Activated B cell treated with CpG ODN at 0.5 μM for 24 hours (primary cell): Measurements from ENCODE around the gene ETV3. TPM values are rescaled to one million over a fixed set of nuclear protein-coding genes. Genes with fewer than 3 reads are reported as not detected.

Source experiments
- ATAC-seq: fragments of 200-7000 bp; cut with Tn5 transposase; one replicate; pipeline ENCODE4 v1.10.0; 2021; ENCODE audit warnings: low read depth, mild to moderate bottlenecking, moderate library complexity
- CTCF ChIA-PET: fragments of 350-600 bp; sonication (Branson Sonifier 250); formaldehyde crosslinking; loops from one replicate; lab custom pipeline; 2021; ENCODE audit warnings: antibody characterized with exemption; lab: Charles Lee
- POLR2A ChIA-PET: fragments of 350-600 bp; sonication (Branson Sonifier 250); formaldehyde crosslinking; loops from one replicate; lab custom pipeline; 2021; ENCODE audit warnings: antibody characterized with exemption; lab: Charles Lee
- DNase-seq: peaks from one replicate; pipeline ENCODE4 v3.0.0; 2022
- H3K27ac Mint-ChIP-seq: one replicate; pipeline ENCODE4 v1.8.0; 2020; ENCODE audit warnings: mixed read lengths
- H3K27me3 Mint-ChIP-seq: one replicate; pipeline ENCODE4 v1.8.0; 2021; ENCODE audit warnings: mixed read lengths
- H3K36me3 Mint-ChIP-seq: one replicate; pipeline ENCODE4 v1.8.0; 2021; ENCODE audit warnings: low read depth, mixed read lengths
- H3K4me1 Mint-ChIP-seq: one replicate; pipeline ENCODE4 v1.8.0; 2021; ENCODE audit warnings: mixed read lengths
- H3K4me3 Mint-ChIP-seq: one replicate; pipeline ENCODE4 v1.8.0; 2020; ENCODE audit warnings: mild to moderate bottlenecking, mixed read lengths
- H3K9me3 Mint-ChIP-seq: one replicate; pipeline ENCODE4 v1.8.0; 2020; ENCODE audit warnings: mixed read lengths
- CTCF ChIP-seq: fragments of 200-600 bp; IDR thresholded peaks from one replicate; pipeline ENCODE4 v1.8.0; 2022; ENCODE audit warnings: antibody characterized with exemption, mild to moderate bottlenecking
- intact Hi-C: fragments of 100-400 bp; cut with micrococcal nuclease; formaldehyde crosslinking; loops from one replicate; pipeline ENCODE4 v1.15.1; 2024
- total RNA-seq: library from RNA; stranded (reverse); gene quantifications from 2 replicates; pipeline ENCODE4 v1.2.3, GENCODE V29; 2022

Gene ETV3
- total RNA-seq, 1 donor from 2014 or later = 31.3 TPM

GRCh38 chr1:157136133-157136532, 2.1 kb downstream of the ETV3 start:
- H3K9me3 Mint-ChIP-seq = no peaks in the 10 kb centered on the region
- peaks cover 62% of the 10 kb centered on the region for H3K36me3 Mint-ChIP-seq
- CTCF ChIA-PET = interaction anchor here (1.0 to 1.9 kb wide), 2 partner anchors 20 to 46 kb away, joined by 3 to 6 read pairs; no protein-coding TSS in a partner anchor
- H3K4me1 Mint-ChIP-seq = peaks cover 41% of the 10 kb centered on the region
- peak overlapping the region; percentile 13 for H3K4me3 Mint-ChIP-seq
- TF ChIP-seq CTCF = no peak
- H3K27ac Mint-ChIP-seq = no peak overlapping the region
- ATAC-seq = no peak
- DNase-seq = no peak
- POLR2A ChIA-PET = no interaction called here
- intact Hi-C loops = no loop called here
- no peaks in the 10 kb centered on the region for H3K27me3 Mint-ChIP-seq

GRCh38 chr1:157135646-157136045, 2.5 kb downstream of the ETV3 start:
- CTCF ChIA-PET = interaction anchor here (1.0 to 1.9 kb wide), 2 partner anchors 20 to 45 kb away, joined by 3 to 6 read pairs; no protein-coding TSS in a partner anchor
- ATAC-seq = no peak
- H3K9me3 Mint-ChIP-seq = no peaks in the 10 kb centered on the region
- POLR2A ChIA-PET = no interaction called here
- H3K4me3 Mint-ChIP-seq = no peak overlapping the region
- TF ChIP-seq CTCF = no peak
- H3K4me1 Mint-ChIP-seq = peaks cover 41% of the 10 kb centered on the region
- intact Hi-C loops = no loop called here
- no peak for DNase-seq
- no peaks in the 10 kb centered on the region for H3K27me3 Mint-ChIP-seq
- H3K27ac Mint-ChIP-seq = no peak overlapping the region
- H3K36me3 Mint-ChIP-seq = peaks cover 64% of the 10 kb centered on the region

- POLR2A ChIA-PET = no interaction called here
- TF ChIP-seq CTCF = no peak
- intact Hi-C loops = no loop called here
- Mint-ChIP-seq H3K27me3 (no peaks in the 10 kb centered on the region), H3K4me3 (no peak overlapping the region), H3K9me3 (no peaks in the 10 kb centered on the region), H3K27ac (no peak overlapping the region), H3K4me1 (peaks cover 41% of the 10 kb centered on the region), H3K36me3 (peaks cover 70% of the 10 kb centered on the region)
- no peak for ATAC-seq
- DNase-seq = no peak
- CTCF ChIA-PET = interaction anchor here (1.0 to 1.9 kb wide), 2 partner anchors 21 to 45 kb away, joined by 3 to 6 read pairs; no protein-coding TSS in a partner anchor
Measured at GRCh38 chr1:157135070-157135469, 3.1 kb downstream of the ETV3 start.

GRCh38 chr1:157134442-157134841, 3.8 kb downstream of the ETV3 start:
- intact Hi-C loops = no loop called here
- Mint-ChIP-seq H3K27me3 (no peaks in the 10 kb centered on the region), H3K36me3 (peaks cover 75% of the 10 kb centered on the region), H3K4me3 (no peak overlapping the region), H3K9me3 (no peaks in the 10 kb centered on the region), H3K4me1 (peaks cover 37% of the 10 kb centered on the region), H3K27ac (no peak overlapping the region)
- no peak for TF ChIP-seq CTCF
- ATAC-seq (no peak), DNase-seq (no peak)
- POLR2A ChIA-PET = no interaction called here
- CTCF ChIA-PET = interaction anchor here (0.9 to 1.1 kb wide), 2 partner anchors 20 to 44 kb away, joined by 4 read pairs; no protein-coding TSS in a partner anchor

- H3K27ac Mint-ChIP-seq = no peak overlapping the region
- H3K4me1 Mint-ChIP-seq = peaks cover 29% of the 10 kb centered on the region
- H3K27me3 Mint-ChIP-seq = no peaks in the 10 kb centered on the region
- peaks cover 78% of the 10 kb centered on the region for H3K36me3 Mint-ChIP-seq
- CTCF ChIA-PET = interaction anchor here (0.9 kb wide), 1 partner anchor 21 kb away, joined by 4 read pairs; no protein-coding TSS in a partner anchor
- no peak for TF ChIP-seq CTCF
- no peak overlapping the region for H3K4me3 Mint-ChIP-seq
- POLR2A ChIA-PET = interaction anchor here (1.5 kb wide), 1 partner anchor 8 kb away, joined by 3 read pairs; no protein-coding TSS in a partner anchor
- H3K9me3 Mint-ChIP-seq = no peaks in the 10 kb centered on the region
- ATAC-seq (no peak), DNase-seq (no peak)
- intact Hi-C loops = no loop called here
Measured at GRCh38 chr1:157133426-157133825, 4.8 kb downstream of the ETV3 start.
